Activated CD4-positive, CD25-positive, alpha-beta regulatory T cell treated with anti-CD3 and anti-CD28 coated beads, Interleukin-2, amount 50 U/mL, for 16 hours (primary cell): Measurements from ENCODE around the gene KDM4C.
"Not testable (repeated sequence)": the region's sequence is repeated elsewhere in the genome, so short reads cannot be mapped to it uniquely, and the experiment has no call there.

Source experiments
- DNase-seq: peaks from one replicate; pipeline ENCODE4 v3.0.0-alpha.2; 2020; ENCODE audit warnings: low read depth, low spot score

Gene KDM4C

GRCh38 chr9:6764011-6764410 is 6.2 kb downstream of the KDM4C start:
- no peak for DNase-seq

GRCh38 chr9:6764523-6764922 is 6.8 kb downstream of the KDM4C start:
- no peak for DNase-seq

GRCh38 chr9:6764950-6765349 is 7.2 kb downstream of the KDM4C start:
- DNase-seq: no peak

- no peak for DNase-seq
These were observed 7.6 kb downstream of the KDM4C start for GRCh38 chr9:6765396-6765795.

- no peak for DNase-seq
These were observed 8.8 kb downstream of the KDM4C start for GRCh38 chr9:6766606-6767005.

GRCh38 chr9:6768587-6768986 is 10.8 kb downstream of the KDM4C start:
- not testable (repeated sequence) for DNase-seq

GRCh38 chr9:6771722-6772121 is 13.9 kb downstream of the KDM4C start:
- DNase-seq: no peak

GRCh38 chr9:6777213-6777902 is 19.6 kb downstream of the KDM4C start:
- DNase-seq: no peak

- no peak for DNase-seq
These were observed 21.9 kb downstream of the KDM4C start for GRCh38 chr9:6779417-6780241.

GRCh38 chr9:6780690-6781089 is 22.9 kb downstream of the KDM4C start:
- DNase-seq: no peak

GRCh38 chr9:6781476-6781875 is 23.7 kb downstream of the KDM4C start:
- DNase-seq: no peak

GRCh38 chr9:6782345-6782744 is 24.6 kb downstream of the KDM4C start:
- no peak for DNase-seq

GRCh38 chr9:6782981-6783380 is 25.2 kb downstream of the KDM4C start:
- DNase-seq: no peak

GRCh38 chr9:6783753-6784152 is 26.0 kb downstream of the KDM4C start:
- no peak for DNase-seq

GRCh38 chr9:6785682-6786081 is 27.9 kb downstream of the KDM4C start:
- no peak for DNase-seq

GRCh38 chr9:6787793-6788161 is 30.0 kb downstream of the KDM4C start:
- DNase-seq: no peak

GRCh38 chr9:6788162-6789016 is 30.6 kb downstream of the KDM4C start:
- DNase-seq: no peak

- not testable (repeated sequence) for DNase-seq
These were observed 31.2 kb downstream of the KDM4C start for GRCh38 chr9:6789017-6789338.

- DNase-seq: no peak
These were observed 33.1 kb downstream of the KDM4C start for GRCh38 chr9:6790866-6791265.

- no peak for DNase-seq
These were observed 35.4 kb downstream of the KDM4C start for GRCh38 chr9:6793203-6793602.

GRCh38 chr9:6794936-6795335 is 37.2 kb downstream of the KDM4C start:
- DNase-seq: no peak

- no peak for DNase-seq
These were observed 45.2 kb downstream of the KDM4C start for GRCh38 chr9:6802926-6803325.
